NT2/D1 (cell line): Measurements from ENCODE around the gene ZNF765.
"Not testable (repeated sequence)": the region's sequence is repeated elsewhere in the genome, so short reads cannot be mapped to it uniquely, and the experiment has no call there.

ENCODE experiments used
- DNase-seq: peaks from one replicate; pipeline ENCODE4 v3.0.0-alpha.2; 2011; ENCODE audit warnings: low read depth, low spot score
- H3K27me3 ChIP-seq: 2 replicates; pipeline ENCODE4 v1.6.0; 2011; ENCODE audit warnings: mild to moderate bottlenecking; ENCODE audit not compliant: insufficient read length, insufficient read depth
- H3K36me3 ChIP-seq: 2 replicates; pipeline ENCODE4 v1.6.1; 2011; ENCODE audit warnings: mild to moderate bottlenecking, low read length, mixed read lengths; ENCODE audit not compliant: insufficient read depth, insufficient read length
- H3K4me1 ChIP-seq: 2 replicates; pipeline ENCODE4 v1.5.1; 2011; ENCODE audit not compliant: insufficient read depth, insufficient read length
- H3K4me3 ChIP-seq: 2 replicates; pipeline ENCODE4 v1.5.1; 2011; ENCODE audit warnings: low read depth; ENCODE audit not compliant: insufficient read length
- H3K9ac ChIP-seq: 2 replicates; pipeline ENCODE4 v1.6.0; 2011; ENCODE audit warnings: low read depth; ENCODE audit not compliant: insufficient read length
- H3K9me3 ChIP-seq: 2 replicates; pipeline ENCODE4 v1.5.1; 2011; ENCODE audit warnings: mild to moderate bottlenecking, low read length; ENCODE audit not compliant: insufficient read depth
- SUZ12 ChIP-seq: IDR thresholded peaks from 2 replicates; pipeline ENCODE4 v1.6.1; 2011; ENCODE audit not compliant: insufficient read length, insufficient read depth; ENCODE audit errors: extremely low read depth
- YY1 ChIP-seq: IDR thresholded peaks from 2 replicates; pipeline ENCODE4 v1.6.1; 2011; ENCODE audit not compliant: insufficient read length, insufficient read depth
- ZNF274 ChIP-seq: IDR thresholded peaks from 2 replicates; pipeline ENCODE4 v1.6.1; 2011; ENCODE audit warnings: mild to moderate bottlenecking, low read depth, low read length

Gene ZNF765

DNA sequence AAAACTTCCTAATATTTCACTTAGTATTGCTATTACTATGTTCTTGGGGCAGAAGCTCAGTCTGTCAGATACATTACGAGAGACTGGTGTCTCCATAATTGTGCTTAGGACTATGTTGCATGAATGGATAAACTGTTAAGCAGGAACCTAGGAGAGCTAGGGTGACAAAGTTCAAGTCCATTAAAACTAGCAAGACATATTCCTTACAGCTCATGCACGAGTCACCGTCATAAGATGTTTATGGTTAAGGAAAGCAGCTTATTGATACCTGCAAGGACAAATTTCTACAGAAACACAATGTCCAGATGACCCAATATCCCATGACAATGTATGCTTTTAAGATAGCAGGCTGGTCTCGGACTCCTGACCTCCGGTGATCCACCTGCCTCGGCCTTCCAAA, 66.9 kb downstream of the ZNF765 start:
- DNase-seq = no peak
- H3K4me1 ChIP-seq = no peaks in the 10 kb centered on the region
- no peaks in the 10 kb centered on the region for H3K27me3 ChIP-seq
- peaks cover 8% of the 10 kb centered on the region for H3K36me3 ChIP-seq
- H3K9me3 ChIP-seq = peaks cover 16% of the 10 kb centered on the region
- no peak overlapping the region for H3K4me3 ChIP-seq
- no peak overlapping the region for H3K9ac ChIP-seq
- TF ChIP-seq YY1 = no peak
- TF ChIP-seq ZNF274 = no peak
- no peak for TF ChIP-seq SUZ12

GRCh38 chr19:53462861-53463260, 67.9 kb downstream of the ZNF765 start:
- no peaks in the 10 kb centered on the region for H3K4me1 ChIP-seq
- H3K4me3 ChIP-seq = no peak overlapping the region
- H3K9me3 ChIP-seq = peaks cover 6% of the 10 kb centered on the region
- DNase-seq = no peak
- H3K27me3 ChIP-seq = no peaks in the 10 kb centered on the region
- no peak for TF ChIP-seq ZNF274
- no peak for TF ChIP-seq SUZ12
- TF ChIP-seq YY1 = no peak
- no peaks in the 10 kb centered on the region for H3K36me3 ChIP-seq
- no peak overlapping the region for H3K9ac ChIP-seq

DNA sequence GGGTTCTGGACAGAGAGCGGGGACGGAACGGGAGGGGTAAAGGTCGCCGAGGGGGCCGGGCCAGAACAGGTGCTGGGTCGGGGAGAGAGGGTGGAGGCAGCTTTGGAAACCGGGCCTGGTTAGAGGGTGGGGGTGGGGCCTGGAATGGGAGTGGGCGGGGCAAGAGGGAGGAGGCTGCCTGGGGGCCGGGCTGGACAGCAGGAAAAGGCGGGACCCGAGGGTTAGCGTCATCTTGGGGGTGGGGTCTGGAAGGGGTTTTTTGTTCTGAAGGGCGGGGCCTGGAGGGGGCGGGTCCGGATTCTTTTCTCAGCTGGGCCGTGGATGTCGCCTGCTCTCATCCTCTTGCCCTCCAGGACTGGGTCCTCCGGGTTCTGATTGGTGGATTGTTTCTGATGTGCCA, 68.3 kb downstream of the ZNF765 start:
- H3K9ac ChIP-seq = no peak overlapping the region
- TF ChIP-seq ZNF274 (no peak), SUZ12 (no peak), YY1 (no peak)
- no peaks in the 10 kb centered on the region for H3K4me1 ChIP-seq
- no peak overlapping the region for H3K4me3 ChIP-seq
- H3K27me3 ChIP-seq = no peaks in the 10 kb centered on the region
- no peak for DNase-seq
- no peaks in the 10 kb centered on the region for H3K36me3 ChIP-seq
- peaks cover 2% of the 10 kb centered on the region; the same call in 1 of the 2 replicates for H3K9me3 ChIP-seq

DNA sequence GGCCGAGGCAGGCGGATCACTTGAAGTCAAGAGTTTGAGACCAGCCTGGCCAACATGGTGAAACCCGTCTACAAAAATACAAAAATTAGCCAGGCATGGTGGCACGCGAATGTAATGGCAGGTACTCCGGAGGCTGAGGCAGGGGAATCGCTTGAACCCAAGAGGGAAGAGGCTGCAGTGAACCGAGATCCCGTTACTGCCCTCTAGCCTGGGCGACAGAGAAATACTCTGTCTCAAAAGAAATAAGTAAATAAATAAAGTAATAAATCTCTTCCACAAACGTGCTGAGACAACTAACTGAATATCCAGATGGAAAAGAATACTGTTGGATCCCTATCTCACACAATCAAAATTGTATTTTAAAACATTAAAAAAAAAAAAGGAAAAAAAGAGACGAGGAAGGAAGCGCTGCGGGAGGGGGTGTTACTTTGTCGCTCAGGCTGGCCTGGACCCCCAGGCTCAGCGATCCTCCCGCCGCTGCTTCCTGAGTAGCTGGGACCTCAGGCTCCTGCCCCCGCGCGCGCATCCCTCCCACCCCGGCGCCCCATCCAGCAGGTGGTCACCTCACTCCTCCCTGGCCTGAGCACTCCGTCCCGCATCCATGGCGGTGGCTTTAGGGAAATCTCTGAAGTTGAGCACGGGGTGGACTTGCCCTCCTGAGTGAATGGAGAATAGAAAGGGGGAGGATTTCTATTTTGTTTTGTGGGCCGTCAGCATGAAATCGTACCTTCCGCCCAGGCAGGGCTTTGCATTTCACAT, 72.0 kb downstream of the ZNF765 start:
- H3K9me3 ChIP-seq = no peaks in the 10 kb centered on the region
- DNase-seq = no peak
- TF ChIP-seq YY1 = no peak
- TF ChIP-seq SUZ12 = no peak
- TF ChIP-seq ZNF274 = no peak

DNA sequence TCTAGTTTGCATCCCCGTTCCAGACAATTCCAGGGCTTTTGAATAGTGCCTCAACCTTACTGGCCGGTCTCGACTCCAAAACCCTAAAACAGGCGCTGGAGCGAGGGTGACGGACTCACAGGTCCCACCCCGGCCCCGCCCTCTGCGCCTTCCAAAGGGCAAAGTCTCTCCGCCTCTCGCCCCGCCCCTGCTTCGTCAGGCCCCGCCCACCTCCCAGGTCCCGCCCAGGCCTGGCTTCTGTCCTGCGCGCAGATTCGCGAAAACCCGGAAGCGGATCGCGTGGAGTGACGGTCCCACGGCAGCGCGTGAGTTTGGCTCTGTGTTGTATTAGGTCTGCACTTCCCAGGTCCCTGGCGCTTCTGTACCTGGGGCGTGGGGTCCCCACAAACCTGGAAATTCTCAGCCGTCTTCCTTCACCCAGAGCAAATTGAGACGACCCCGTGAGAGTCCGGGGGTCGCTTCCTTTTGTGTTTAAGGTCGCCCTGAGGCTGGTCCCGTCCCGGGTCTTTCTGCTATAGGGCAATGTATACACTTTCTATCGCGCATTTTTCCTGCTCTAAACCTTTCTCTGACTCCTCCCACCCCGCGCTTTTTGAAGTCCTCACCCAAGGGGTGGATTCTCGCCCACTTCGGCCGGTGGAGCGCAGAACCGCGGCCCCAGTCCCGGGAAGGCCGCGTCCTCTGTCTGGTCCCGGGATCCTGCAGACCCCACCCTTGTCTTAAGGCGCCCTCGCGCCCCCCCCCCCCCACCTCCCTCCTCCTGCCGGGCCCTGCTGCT, 72.7 kb downstream of the ZNF765 start, which contains the start of gene ZNF813:
Gene ZNF813 (plus strand): TSS at position 249 of the 778 bp plus-strand sequence. CDS start 16,090 bp downstream, outside the sequence.
- TF ChIP-seq ZNF274 = no peak
- no peak for TF ChIP-seq YY1
- no peak for TF ChIP-seq SUZ12
- DNase-seq = peak; percentile 78
- no peaks in the 10 kb centered on the region for H3K9me3 ChIP-seq
- H3K4me3 ChIP-seq = peak within 1 kb of the TSS; percentile 64
- H3K27me3 ChIP-seq = no peaks in the 10 kb centered on the region
- H3K9ac ChIP-seq = peak within 1 kb of the TSS; percentile 76
- no peaks in the 10 kb centered on the region for H3K4me1 ChIP-seq
- no peaks in the 10 kb centered on the region for H3K36me3 ChIP-seq

More for the DNA sequence above, 72.0 kb downstream of the ZNF765 start:
- H3K4me1 ChIP-seq = no peaks in the 10 kb centered on the region
- H3K9ac ChIP-seq = peak overlapping the region; percentile 10
- no peaks in the 10 kb centered on the region for H3K27me3 ChIP-seq
- H3K4me3 ChIP-seq = peak overlapping the region; percentile 45
- no peaks in the 10 kb centered on the region for H3K36me3 ChIP-seq

DNA sequence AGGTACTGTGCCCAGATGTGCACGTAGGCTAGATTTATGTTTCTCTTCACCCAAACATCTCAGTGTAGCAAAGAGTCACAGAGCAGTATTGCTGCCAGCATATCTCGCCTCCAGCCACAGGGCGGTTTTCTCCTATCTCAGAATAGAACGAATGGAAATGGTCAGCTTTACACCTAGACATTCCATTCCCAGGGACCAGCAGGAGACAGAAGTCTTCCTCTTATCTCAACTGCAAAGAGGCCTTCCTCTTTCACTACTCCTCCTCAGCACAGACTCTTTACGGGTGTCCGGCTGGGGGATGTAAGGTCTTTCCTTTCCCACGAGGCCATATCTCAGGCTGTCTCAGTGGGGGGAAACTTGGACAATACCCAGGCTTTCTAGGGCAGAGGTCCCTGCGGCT, 73.7 kb downstream of the ZNF765 start:
- H3K36me3 ChIP-seq, H3K9ac ChIP-seq, H3K9me3 ChIP-seq, H3K4me1 ChIP-seq, H3K27me3 ChIP-seq, DNase-seq: not testable (repeated sequence)
- peak overlapping the region; percentile 34 for H3K4me3 ChIP-seq

DNA sequence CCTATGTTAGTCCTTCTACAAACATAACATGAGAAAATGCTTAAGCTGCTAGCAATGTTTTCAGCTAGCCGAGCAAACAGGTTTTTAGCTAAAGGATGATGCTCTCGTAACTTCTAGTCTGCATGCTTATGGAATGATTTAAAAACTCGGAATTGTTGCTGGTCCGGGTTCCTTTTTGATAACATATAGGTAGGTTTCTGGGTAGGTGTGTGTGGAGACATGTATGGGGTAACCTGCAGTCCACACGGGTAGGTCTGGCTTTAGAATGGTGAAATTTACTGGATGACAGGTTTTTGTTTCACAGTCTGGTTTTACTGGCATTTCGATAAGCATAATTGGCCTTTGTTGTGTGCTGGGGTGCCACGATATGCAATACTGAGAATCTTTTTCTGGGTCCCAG, 77.0 kb downstream of the ZNF765 start:
- no peak for TF ChIP-seq SUZ12
- TF ChIP-seq YY1 = no peak
- TF ChIP-seq ZNF274 = no peak
- H3K36me3 ChIP-seq = no peaks in the 10 kb centered on the region
- no peaks in the 10 kb centered on the region for H3K27me3 ChIP-seq
- H3K9me3 ChIP-seq = no peaks in the 10 kb centered on the region
- DNase-seq = no peak
- no peaks in the 10 kb centered on the region for H3K4me1 ChIP-seq
- no peak overlapping the region for H3K4me3 ChIP-seq
- H3K9ac ChIP-seq = no peak overlapping the region

DNA sequence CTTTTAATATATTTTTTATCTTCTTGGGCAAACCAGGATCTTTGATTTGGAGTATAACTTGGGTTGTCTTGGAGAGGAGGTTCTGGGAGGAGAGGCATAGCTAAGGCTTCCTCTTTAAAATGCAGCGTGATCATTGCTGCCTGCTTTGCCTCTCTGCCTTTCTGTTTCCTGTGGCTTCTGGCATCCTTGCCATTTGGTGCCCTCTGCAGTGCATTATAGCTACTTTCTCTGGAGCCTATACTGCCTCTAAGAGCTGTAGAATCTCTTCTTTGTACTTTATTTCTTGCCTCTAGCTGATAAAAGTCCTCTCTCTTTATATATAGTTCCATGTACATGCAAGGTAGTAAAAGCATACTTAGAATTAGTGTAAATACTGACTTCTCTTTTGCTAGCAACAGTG, 79.9 kb downstream of the ZNF765 start:
- H3K4me1 ChIP-seq, H3K27me3 ChIP-seq, H3K4me3 ChIP-seq, H3K9ac ChIP-seq, DNase-seq: not testable (repeated sequence)
- H3K9me3 ChIP-seq = peaks cover 11% of the 10 kb centered on the region; the same call in 1 of the 2 replicates
- peaks cover 14% of the 10 kb centered on the region for H3K36me3 ChIP-seq

DNA sequence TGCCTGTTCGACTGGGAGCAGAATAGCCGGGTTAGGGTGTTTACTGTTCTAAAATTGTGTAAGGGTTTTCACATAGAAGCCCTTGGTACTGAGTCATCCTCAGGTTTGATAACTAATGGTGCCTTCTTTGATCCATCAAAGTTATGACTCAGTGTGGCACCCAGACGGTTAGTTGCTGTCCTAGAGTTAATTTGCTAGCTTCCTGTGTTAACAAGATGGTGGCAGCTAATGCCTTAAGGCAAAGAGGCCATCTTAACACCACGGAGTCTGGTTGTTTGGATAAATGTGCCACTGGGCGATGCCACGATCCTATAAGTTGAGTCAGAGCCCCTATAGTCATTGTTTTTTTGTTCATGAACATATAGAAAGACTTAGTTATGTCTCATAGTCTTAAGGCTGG, 80.5 kb downstream of the ZNF765 start:
- not testable (repeated sequence) for DNase-seq, H3K4me1 ChIP-seq, H3K9ac ChIP-seq, H3K4me3 ChIP-seq, H3K27me3 ChIP-seq
- H3K36me3 ChIP-seq = peaks cover 17% of the 10 kb centered on the region
- peaks cover 18% of the 10 kb centered on the region for H3K9me3 ChIP-seq
